CD8-positive, alpha-beta memory T cell (primary cell): ENCODE data around the gene ARHGEF38. TPM values are rescaled to one million over a fixed set of nuclear protein-coding genes. Genes with fewer than 3 reads are reported as not detected.
"Not testable (repeated sequence)": the region's sequence is repeated elsewhere in the genome, so short reads cannot be mapped to it uniquely, and the experiment has no call there.

Experiments used
- CTCF ChIA-PET: fragments of 350-600 bp; sonication (Branson Sonifier 250); formaldehyde crosslinking; loops from one replicate; lab custom pipeline; 2021; ENCODE audit warnings: antibody characterized with exemption; lab: Charles Lee
- POLR2A ChIA-PET: fragments of 350-600 bp; sonication (Branson Sonifier 250); formaldehyde crosslinking; loops from one replicate; lab custom pipeline; 2021; ENCODE audit warnings: antibody characterized with exemption; lab: Charles Lee
- DNase-seq, 5 donors: peaks; one replicate each; pipeline versions ENCODE4 v3.0.0 to v3.0.0-alpha.2; 2020 to 2022; ENCODE audit warnings: mixed read lengths in 1 of 5
- H3K27ac ChIP-seq: one replicate; pipeline ENCODE4 v1.7.0; 2013; ENCODE audit warnings: low read depth, mild to moderate bottlenecking, low read length, moderate library complexity
- H3K27me3 ChIP-seq: 2 replicates; pipeline ENCODE4 v1.7.0; 2013; ENCODE audit warnings: low read length, mild to moderate bottlenecking; ENCODE audit not compliant: insufficient read depth, poor library complexity, severe bottlenecking
- H3K36me3 ChIP-seq: 2 replicates; pipeline ENCODE4 v1.7.0; 2013; ENCODE audit warnings: mild to moderate bottlenecking, low read length, moderate library complexity; ENCODE audit not compliant: insufficient read depth
- H3K4me1 ChIP-seq: 2 replicates; pipeline ENCODE4 v1.7.0; 2013; ENCODE audit warnings: mild to moderate bottlenecking, low read length, moderate library complexity; ENCODE audit not compliant: insufficient read depth
- H3K4me3 ChIP-seq: 2 replicates; pipeline ENCODE4 v1.7.0; 2013; ENCODE audit warnings: mild to moderate bottlenecking, low read length
- H3K9me3 ChIP-seq: 2 replicates; pipeline ENCODE4 v1.7.0; 2013; ENCODE audit warnings: mild to moderate bottlenecking, low read length
- H3K27ac Mint-ChIP-seq, 8 donors: one replicate each; pipeline ENCODE4 v1.8.0; 2020 to 2021; ENCODE audit warnings: mixed read lengths in 8 of 8, mild to moderate bottlenecking in 6 of 8, inconsistent platforms in 3 of 8, moderate library complexity in 3 of 8
- H3K27me3 Mint-ChIP-seq, 2 donors: one replicate each; pipeline ENCODE4 v1.8.0; 2020 to 2021; ENCODE audit warnings: mixed read lengths in 2 of 2, mild to moderate bottlenecking in 1 of 2, moderate library complexity in 1 of 2
- H3K36me3 Mint-ChIP-seq, 3 donors: one replicate each; pipeline ENCODE4 v1.8.0; 2020 to 2021; ENCODE audit warnings: mixed read lengths in 3 of 3, inconsistent platforms in 1 of 3, mild to moderate bottlenecking in 1 of 3
- H3K4me1 Mint-ChIP-seq, 3 donors: one replicate each; pipeline ENCODE4 v1.8.0; 2020 to 2021; ENCODE audit warnings: mixed read lengths in 3 of 3, inconsistent platforms in 1 of 3, mild to moderate bottlenecking in 1 of 3
- H3K4me3 Mint-ChIP-seq, 7 donors: one replicate each; pipeline ENCODE4 v1.8.0; 2020 to 2021; ENCODE audit warnings: mixed read lengths in 7 of 7, mild to moderate bottlenecking in 6 of 7, moderate library complexity in 4 of 7, inconsistent platforms in 2 of 7
- H3K9me3 Mint-ChIP-seq, 5 donors: one replicate each; pipeline ENCODE4 v1.8.0; 2020 to 2022; ENCODE audit warnings: mixed read lengths in 5 of 5, mild to moderate bottlenecking in 3 of 5, moderate library complexity in 2 of 5, inconsistent platforms in 1 of 5
- polyA plus RNA-seq: library from polyadenylated mRNA; unstranded; fragments of 300-500 nt; fragmentation: Illumina TruSeq; gene quantifications from one replicate; pipeline ENCODE4 v1.2.3, GENCODE V29; 2021
- total RNA-seq, 2 experiments: library from RNA; stranded (reverse); gene quantifications; one replicate each; pipeline ENCODE4 v1.2.3, GENCODE V29; 2021

Gene ARHGEF38
- total and polyA plus RNA-seq, 3 experiments from 2014 or later = not detected

DNA sequence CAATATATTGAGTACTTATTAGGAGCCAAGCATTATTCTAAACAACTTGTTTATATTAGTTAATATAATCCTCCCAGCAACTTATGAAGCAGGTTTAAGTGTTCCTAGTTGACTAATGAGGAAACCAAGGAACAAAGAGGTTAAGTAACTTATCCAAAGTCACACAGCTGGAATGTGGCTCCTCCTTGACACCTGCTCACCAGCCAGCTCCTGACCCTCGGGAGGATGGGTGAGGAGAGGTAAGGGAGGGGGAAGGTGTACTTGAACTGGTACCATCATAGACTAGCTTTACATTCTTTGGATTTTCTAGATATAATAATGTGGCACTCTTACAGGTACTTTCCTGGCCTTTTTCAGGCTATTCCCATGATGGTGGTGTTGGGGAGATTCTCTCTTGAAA lies 50.7 kb downstream of the ARHGEF38 start:
- ChIA-PET CTCF (no interaction called here), POLR2A (no interaction called here)
- H3K4me1 Mint-ChIP-seq = no peaks in the 10 kb centered on the region
- Histone ChIP-seq H3K4me1 (no peaks in the 10 kb centered on the region), H3K9me3 (no peaks in the 10 kb centered on the region), H3K27ac (no peak overlapping the region), H3K27me3 (no peaks in the 10 kb centered on the region), H3K36me3 (no peaks in the 10 kb centered on the region), H3K4me3 (no peak overlapping the region)
- H3K27ac Mint-ChIP-seq = no peak overlapping the region
- no peaks in the 10 kb centered on the region for H3K36me3 Mint-ChIP-seq
- no peak overlapping the region for H3K4me3 Mint-ChIP-seq
- H3K9me3 Mint-ChIP-seq = peaks cover 0 to 1% (median 0%) of the 10 kb centered on the region in 5 donors
- DNase-seq = no peak
- H3K27me3 Mint-ChIP-seq = peaks cover 2 to 16% of the 10 kb centered on the region in 2 donors

DNA sequence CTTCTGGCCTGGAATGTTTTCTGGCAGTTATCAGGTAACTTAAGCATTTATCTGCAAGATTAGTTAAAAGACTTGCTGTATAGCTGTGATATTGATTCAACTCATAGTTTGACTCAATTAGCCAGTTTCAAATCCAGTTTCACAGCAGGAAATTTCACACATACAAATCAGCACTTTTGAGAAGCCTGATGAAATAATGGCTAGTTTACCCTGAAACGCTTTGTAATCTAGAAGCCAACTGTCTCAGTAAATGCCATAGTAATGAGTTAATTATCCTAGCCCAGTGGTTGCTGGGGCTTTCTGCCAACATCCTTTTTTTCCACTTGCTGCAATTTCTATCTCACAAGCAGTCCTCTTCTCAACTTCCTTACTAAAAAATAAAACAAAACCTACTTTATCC lies 53.1 kb downstream of the ARHGEF38 start:
- no peak overlapping the region for H3K27ac Mint-ChIP-seq
- no peak overlapping the region for H3K4me3 ChIP-seq
- H3K9me3 Mint-ChIP-seq = peaks cover 0 to 3% (median 0%) of the 10 kb centered on the region in 5 donors
- no peaks in the 10 kb centered on the region for H3K9me3 ChIP-seq
- H3K4me1 Mint-ChIP-seq = no peaks in the 10 kb centered on the region
- H3K36me3 ChIP-seq = no peaks in the 10 kb centered on the region
- peaks cover 2 to 28% of the 10 kb centered on the region in 2 donors for H3K27me3 Mint-ChIP-seq
- H3K4me3 Mint-ChIP-seq = no peak overlapping the region
- H3K4me1 ChIP-seq = no peaks in the 10 kb centered on the region
- no peak overlapping the region for H3K27ac ChIP-seq
- ChIA-PET CTCF (no interaction called here), POLR2A (no interaction called here)
- H3K36me3 Mint-ChIP-seq = no peaks in the 10 kb centered on the region
- H3K27me3 ChIP-seq = no peaks in the 10 kb centered on the region
- no peak for DNase-seq

- Histone ChIP-seq H3K27ac (no peak overlapping the region), H3K27me3 (no peaks in the 10 kb centered on the region), H3K4me3 (no peak overlapping the region), H3K36me3 (no peaks in the 10 kb centered on the region), H3K4me1 (no peaks in the 10 kb centered on the region), H3K9me3 (no peaks in the 10 kb centered on the region)
- Mint-ChIP-seq H3K9me3 (peaks cover 0 to 3% (median 0%) of the 10 kb centered on the region in 5 donors), H3K4me1 (no peaks in the 10 kb centered on the region), H3K4me3 (no peak overlapping the region), H3K27ac (no peak overlapping the region), H3K36me3 (no peaks in the 10 kb centered on the region), H3K27me3 (peaks cover 2 to 28% of the 10 kb centered on the region in 2 donors)
- no peak for DNase-seq
- POLR2A ChIA-PET = no interaction called here
- CTCF ChIA-PET = no interaction called here
Measured at GRCh38 chr4:105607876-105608275, 55.5 kb downstream of the ARHGEF38 start.

GRCh38 chr4:105609819-105610218 lies 57.4 kb downstream of the ARHGEF38 start:
- H3K9me3 Mint-ChIP-seq, H3K4me1 ChIP-seq, H3K27ac ChIP-seq, H3K36me3 ChIP-seq, H3K9me3 ChIP-seq, H3K4me1 Mint-ChIP-seq, H3K4me3 ChIP-seq, H3K4me3 Mint-ChIP-seq, H3K36me3 Mint-ChIP-seq, DNase-seq, POLR2A ChIA-PET, CTCF ChIA-PET, H3K27me3 ChIP-seq: not testable (repeated sequence)
- Mint-ChIP-seq H3K27ac (peak overlapping the region in 1 of 8 donors; percentile 1), H3K27me3 (peaks cover 0 to 22% of the 10 kb centered on the region in 2 donors)

GRCh38 chr4:105613306-105613705 lies 60.9 kb downstream of the ARHGEF38 start:
- Histone ChIP-seq H3K27ac (no peak overlapping the region), H3K4me3 (no peak overlapping the region), H3K9me3 (no peaks in the 10 kb centered on the region), H3K36me3 (no peaks in the 10 kb centered on the region), H3K27me3 (no peaks in the 10 kb centered on the region), H3K4me1 (no peaks in the 10 kb centered on the region)
- H3K9me3 Mint-ChIP-seq = peaks cover 0 to 1% (median 0%) of the 10 kb centered on the region in 5 donors
- peaks cover 0 to 13% of the 10 kb centered on the region in 2 donors for H3K27me3 Mint-ChIP-seq
- H3K4me3 Mint-ChIP-seq = no peak overlapping the region
- H3K36me3 Mint-ChIP-seq = no peaks in the 10 kb centered on the region
- no peak overlapping the region for H3K27ac Mint-ChIP-seq
- CTCF ChIA-PET = no interaction called here
- POLR2A ChIA-PET = no interaction called here
- no peaks in the 10 kb centered on the region for H3K4me1 Mint-ChIP-seq
- no peak for DNase-seq

DNA sequence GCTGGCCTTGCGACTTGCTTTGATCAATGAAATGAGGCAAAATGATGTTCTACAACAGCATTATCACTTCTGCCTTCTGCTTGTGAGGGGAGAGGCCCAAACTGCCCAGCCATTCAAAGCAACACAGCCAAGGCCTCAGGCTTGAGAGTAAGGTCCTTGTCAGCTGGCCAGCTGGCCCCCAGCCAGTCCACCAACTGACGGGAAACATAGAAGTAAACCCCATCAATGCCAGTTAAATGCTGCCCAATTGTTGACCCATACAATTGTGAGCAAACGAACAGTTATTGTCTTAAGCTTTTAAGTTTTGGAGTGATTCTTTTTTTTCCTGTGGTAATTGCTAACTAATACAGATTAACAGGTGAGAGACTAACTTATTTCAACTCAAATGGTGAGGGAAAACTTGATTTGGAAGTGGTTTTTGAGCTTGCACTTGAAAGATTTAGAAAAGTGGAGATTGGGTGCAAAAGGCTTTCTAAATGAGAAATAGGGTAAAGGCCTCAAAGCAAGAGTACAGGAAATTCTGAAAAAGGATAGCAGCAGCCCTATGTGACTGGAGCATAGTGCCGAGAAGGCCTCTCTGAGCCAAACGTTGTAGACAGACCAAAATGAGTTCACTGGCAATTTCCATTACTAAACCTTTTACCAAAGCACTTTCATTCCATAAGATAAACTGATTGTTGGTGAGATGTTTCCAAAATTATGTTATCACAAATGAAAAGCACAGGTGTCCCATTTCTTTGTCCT lies 66.9 kb downstream of the ARHGEF38 start:
- Mint-ChIP-seq H3K36me3 (no peaks in the 10 kb centered on the region), H3K4me3 (no peak overlapping the region), H3K27ac (no peak overlapping the region), H3K27me3 (peaks cover 0 to 4% of the 10 kb centered on the region in 2 donors), H3K9me3 (no peaks in the 10 kb centered on the region), H3K4me1 (no peaks in the 10 kb centered on the region)
- Histone ChIP-seq H3K27ac (no peak overlapping the region), H3K27me3 (no peaks in the 10 kb centered on the region), H3K9me3 (no peaks in the 10 kb centered on the region), H3K36me3 (no peaks in the 10 kb centered on the region), H3K4me3 (no peak overlapping the region), H3K4me1 (no peaks in the 10 kb centered on the region)
- CTCF ChIA-PET = no interaction called here
- DNase-seq = no peak
- POLR2A ChIA-PET = no interaction called here

- CTCF ChIA-PET = interaction anchor here (1.3 kb wide), 1 partner anchor 11 kb away, joined by 5 read pairs; no protein-coding TSS in a partner anchor
- Mint-ChIP-seq H3K9me3 (no peaks in the 10 kb centered on the region), H3K4me1 (no peaks in the 10 kb centered on the region), H3K27me3 (peaks cover 0 to 4% of the 10 kb centered on the region in 2 donors), H3K27ac (no peak overlapping the region), H3K36me3 (no peaks in the 10 kb centered on the region), H3K4me3 (no peak overlapping the region)
- POLR2A ChIA-PET = no interaction called here
- Histone ChIP-seq H3K27ac (no peak overlapping the region), H3K4me1 (no peaks in the 10 kb centered on the region), H3K9me3 (no peaks in the 10 kb centered on the region), H3K27me3 (no peaks in the 10 kb centered on the region), H3K4me3 (no peak overlapping the region), H3K36me3 (no peaks in the 10 kb centered on the region)
- no peak for DNase-seq
Measured at GRCh38 chr4:105620640-105621323, 68.4 kb downstream of the ARHGEF38 start.

- peaks cover 0 to 4% of the 10 kb centered on the region in 2 donors for H3K27me3 Mint-ChIP-seq
- H3K4me3 Mint-ChIP-seq = no peak overlapping the region
- POLR2A ChIA-PET = no interaction called here
- no peak overlapping the region for H3K4me3 ChIP-seq
- H3K4me1 ChIP-seq = no peaks in the 10 kb centered on the region
- H3K27ac Mint-ChIP-seq = no peak overlapping the region
- no peaks in the 10 kb centered on the region for H3K9me3 ChIP-seq
- H3K9me3 Mint-ChIP-seq = no peaks in the 10 kb centered on the region
- no peaks in the 10 kb centered on the region for H3K36me3 Mint-ChIP-seq
- no peak overlapping the region for H3K27ac ChIP-seq
- H3K36me3 ChIP-seq = no peaks in the 10 kb centered on the region
- H3K4me1 Mint-ChIP-seq = no peaks in the 10 kb centered on the region
- H3K27me3 ChIP-seq = no peaks in the 10 kb centered on the region
- CTCF ChIA-PET = interaction anchor here (1.3 kb wide), 1 partner anchor 9 kb away, joined by 5 read pairs; no protein-coding TSS in a partner anchor
- DNase-seq = no peak
Measured at GRCh38 chr4:105622269-105622668, 69.8 kb downstream of the ARHGEF38 start.
